H1 (cell line): Measurements from ENCODE around the gene DLGAP3.

Experiments used
- EP300 ChIP-seq, 2 experiments: IDR thresholded peaks; 1 replicate in 1 of 2; 2 replicates in 1 of 2; pipeline ENCODE4 v1.6.1; 2011 to 2012; ENCODE audit warnings: low read depth in 2 of 2, low read length in 2 of 2, mild to moderate bottlenecking in 2 of 2, borderline replicate concordance in 1 of 2, inconsistent platforms in 1 of 2, moderate library complexity in 1 of 2
- EZH2 ChIP-seq: fragments of 200-600 bp; sonication (generic); IDR thresholded peaks from 2 replicates; pipeline ENCODE4 v1.7.1; 2012; ENCODE audit warnings: low read depth, mild to moderate bottlenecking, moderate library complexity, low read length, inconsistent platforms; ENCODE audit not compliant: severe bottlenecking
- SIRT6 ChIP-seq: IDR thresholded peaks from one replicate; pipeline ENCODE4 v1.7.1; 2012; ENCODE audit warnings: low read length, inconsistent platforms
- TAF1 ChIP-seq: IDR thresholded peaks from 2 replicates; pipeline ENCODE4 v1.6.1; 2011; ENCODE audit warnings: mild to moderate bottlenecking, low read depth, low read length
- TF ChIP-seq, protein P1 (sequence below): IDR thresholded peaks from 2 replicates; pipeline ENCODE4 v1.6.1; 2012; ENCODE audit warnings: inconsistent platforms

DNA sequence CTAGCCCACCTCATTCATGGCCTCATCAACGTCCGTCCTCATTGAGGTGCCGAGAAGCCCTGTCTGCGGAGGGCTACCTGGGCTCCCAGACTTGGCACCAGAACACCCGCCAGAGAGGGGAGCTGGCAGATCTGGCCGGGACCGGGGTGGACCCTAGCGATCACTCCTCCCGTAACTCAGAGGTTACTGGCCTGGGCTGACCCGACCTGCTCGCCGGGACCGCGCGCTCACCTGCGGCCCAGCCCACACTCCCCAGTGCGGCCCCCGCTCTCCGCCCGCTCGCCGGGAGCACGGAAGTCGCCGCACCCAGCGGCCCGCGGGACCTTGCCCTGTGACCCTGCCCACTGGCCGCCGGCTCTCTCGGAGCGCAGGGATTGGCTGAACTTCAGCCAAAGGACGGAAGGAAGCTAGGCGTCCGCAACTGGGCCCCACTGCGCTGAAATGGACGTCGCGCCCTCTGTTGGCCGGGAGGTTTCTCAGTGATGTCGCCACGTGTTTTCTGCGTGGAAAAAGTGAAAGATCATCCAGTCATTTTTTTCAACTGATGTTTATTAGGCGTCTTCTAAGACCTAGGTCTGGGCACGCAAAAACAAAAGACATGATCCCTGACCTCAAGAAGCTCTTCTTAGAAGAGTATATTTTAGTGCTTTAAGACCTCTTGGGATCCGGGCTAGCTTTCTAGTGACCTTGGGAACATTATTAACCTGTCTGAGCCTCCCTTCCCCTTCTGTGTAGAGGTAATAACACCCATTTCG lies 69.8 kb downstream of the DLGAP3 start, which contains the start of gene SMIM12:
- TF ChIP-seq EZH2 (no peak), EP300 (IDR thresholded peaks at IDR 0.05; ENCODE audit: borderline replicate concordance in 1 of 2, low read depth in 2 of 2, low read length in 2 of 2) (0 out of 3 replicates have a peak, but pooled peaks of 1 of the 2 experiments have one; percentile 43), SIRT6 (no peak), TAF1 (peak; percentile 86)
- TF ChIP-seq, protein P1, sequence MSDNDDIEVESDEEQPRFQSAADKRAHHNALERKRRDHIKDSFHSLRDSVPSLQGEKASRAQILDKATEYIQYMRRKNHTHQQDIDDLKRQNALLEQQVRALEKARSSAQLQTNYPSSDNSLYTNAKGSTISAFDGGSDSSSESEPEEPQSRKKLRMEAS: peak; percentile 97
